GM19238 (cell line): Measurements from ENCODE around the gene CMTM2.
A peak's percentile ranks its signal among the peaks of the same experiment; 100 is the strongest.

Experiments
- DNase-seq: peaks from one replicate; pipeline ENCODE4 v3.0.0; 2011; ENCODE audit warnings: low spot score; ENCODE audit not compliant: insufficient read length

The CMTM2 gene

GRCh38 chr16:66578651-66579531 lies at the start of gene CMTM2:
TSS of gene CMTM2 (plus strand) at chr16:66579463. CDS start at chr16:66579608, 145 bp downstream.
- DNase-seq, result no peak

GRCh38 chr16:66529475-66529874 lies 49.8 kb upstream of the CMTM2 start:
- no peak for DNase-seq

GRCh38 chr16:66534376-66534799 lies 44.9 kb upstream of the CMTM2 start:
- DNase-seq, result no peak

- no peak for DNase-seq
Measured at GRCh38 chr16:66536525-66536924, 42.7 kb upstream of the CMTM2 start.

- DNase-seq, result no peak
Measured at GRCh38 chr16:66537236-66537635, 42.0 kb upstream of the CMTM2 start.

GRCh38 chr16:66538910-66539309 lies 40.4 kb upstream of the CMTM2 start:
- no peak for DNase-seq

- no peak for DNase-seq
Measured at GRCh38 chr16:66539623-66540469, 39.4 kb upstream of the CMTM2 start.

- DNase-seq, result no peak
Measured at GRCh38 chr16:66541388-66542355, 37.6 kb upstream of the CMTM2 start.

GRCh38 chr16:66542396-66542795 lies 36.9 kb upstream of the CMTM2 start:
- no peak for DNase-seq

- no peak for DNase-seq
Measured at GRCh38 chr16:66543541-66543940, 35.7 kb upstream of the CMTM2 start.

- no peak for DNase-seq
Measured at GRCh38 chr16:66544016-66544757, 35.1 kb upstream of the CMTM2 start.

GRCh38 chr16:66547101-66547989 lies 31.9 kb upstream of the CMTM2 start:
- no peak for DNase-seq

- DNase-seq, result no peak
Measured at GRCh38 chr16:66548068-66548467, 31.2 kb upstream of the CMTM2 start.

- no peak for DNase-seq
Measured at GRCh38 chr16:66548868-66549267, 30.4 kb upstream of the CMTM2 start.

- DNase-seq, result peak; percentile 10
Measured at GRCh38 chr16:66549284-66550131, 29.8 kb upstream of the CMTM2 start, which contains the start of gene TK2. TSS of gene TK2 (minus strand) at chr16:66550122. CDS start at chr16:66550061, 61 bp downstream.

- DNase-seq, result no peak
Measured at GRCh38 chr16:66551348-66551759, 27.9 kb upstream of the CMTM2 start.

- DNase-seq, result no peak
Measured at GRCh38 chr16:66551788-66552285, 27.4 kb upstream of the CMTM2 start.
